IPS-18c (cell line): Measurements from ENCODE around the gene SSNA1.
"Not testable (repeated sequence)": the region's sequence is repeated elsewhere in the genome, so short reads cannot be mapped to it uniquely, and the experiment has no call there.

Experiments
- H3K4me3 ChIP-seq: 2 replicates; pipeline ENCODE4 v1.7.0; 2013; ENCODE audit warnings: low read depth, mild to moderate bottlenecking, low read length, moderate library complexity; ENCODE audit not compliant: insufficient read depth
- H3K9me3 ChIP-seq: one replicate; pipeline ENCODE4 v1.6.1; 2013; ENCODE audit warnings: mild to moderate bottlenecking, low read length, moderate library complexity; ENCODE audit not compliant: control insufficient read depth, insufficient read depth

SSNA1 gene

GRCh38 chr9:137230705-137231371 lies 42.4 kb downstream of the SSNA1 start, which contains the start of gene SLC34A3:
Gene SLC34A3 (plus strand): TSS chr9:137230901. CDS start chr9:137231703, 802 bp downstream.
- no peaks in the 10 kb centered on the region for H3K9me3 ChIP-seq
- no peak within 1 kb of the TSS for H3K4me3 ChIP-seq

DNA sequence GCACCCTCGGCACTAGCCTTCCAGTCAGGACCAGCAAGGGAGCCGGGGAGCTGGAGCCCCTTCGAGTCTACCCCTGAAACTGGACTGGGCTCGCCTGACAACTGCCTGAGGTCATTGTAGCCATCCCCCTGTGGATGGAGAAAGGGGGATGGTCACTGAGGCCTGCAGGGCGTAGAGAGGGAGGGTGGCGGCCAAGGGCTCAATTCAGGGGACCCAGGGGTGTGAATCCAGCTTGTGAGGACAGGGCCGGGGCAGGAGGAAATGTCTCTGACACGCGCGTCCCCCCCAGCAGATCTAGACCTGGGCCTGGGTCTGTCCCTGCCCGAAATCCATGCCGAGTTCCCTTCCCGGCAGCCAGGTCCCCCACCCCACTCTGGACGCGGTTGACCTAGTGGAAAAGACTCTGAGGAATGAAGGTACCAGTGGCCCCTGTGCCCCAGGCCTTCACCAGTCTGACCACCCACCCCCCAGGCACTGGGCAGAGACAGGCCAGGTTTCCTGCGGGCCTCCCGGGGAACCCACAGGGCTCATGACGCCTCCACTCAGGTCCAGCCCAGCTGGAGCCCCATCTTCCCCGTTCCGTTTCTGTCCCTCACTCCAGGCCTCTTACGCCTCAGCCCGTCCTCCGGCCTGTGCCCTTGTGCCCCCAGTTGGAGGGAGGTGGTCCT lies 43.0 kb downstream of the SSNA1 start:
- no peaks in the 10 kb centered on the region for H3K9me3 ChIP-seq

DNA sequence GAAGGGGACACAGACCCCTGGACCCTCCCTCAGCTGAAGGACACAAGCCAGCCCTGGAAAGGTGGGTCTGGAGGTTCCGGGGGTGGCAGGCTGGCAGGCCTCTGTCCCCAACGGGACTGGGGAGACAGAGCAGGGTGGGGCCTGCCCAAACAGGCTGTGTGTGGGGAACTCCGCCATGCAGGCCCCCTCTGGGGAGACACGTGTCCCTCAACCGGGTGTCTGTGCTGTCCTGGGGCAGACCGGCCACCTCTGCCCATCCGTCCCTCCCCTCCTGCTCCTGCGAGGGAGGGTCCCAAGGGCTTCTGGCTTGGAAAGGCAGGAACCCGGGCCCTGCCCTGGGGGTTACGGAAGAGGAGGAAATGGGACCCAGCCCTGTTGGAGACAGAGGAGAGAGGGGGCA lies 43.6 kb downstream of the SSNA1 start:
- Histone ChIP-seq H3K9me3 (no peaks in the 10 kb centered on the region), H3K4me3 (no peak overlapping the region)

More for the DNA sequence above, 43.0 kb downstream of the SSNA1 start:
- no peak overlapping the region for H3K4me3 ChIP-seq

- no peak overlapping the region for H3K4me3 ChIP-seq
- no peaks in the 10 kb centered on the region for H3K9me3 ChIP-seq
These were observed 44.0 kb downstream of the SSNA1 start for GRCh38 chr9:137232510-137232909.

GRCh38 chr9:137233143-137233980 lies 44.9 kb downstream of the SSNA1 start:
- Histone ChIP-seq H3K4me3 (no peak overlapping the region), H3K9me3 (no peaks in the 10 kb centered on the region)

GRCh38 chr9:137234055-137234697 lies 45.7 kb downstream of the SSNA1 start:
- H3K9me3 ChIP-seq = no peaks in the 10 kb centered on the region
- no peak overlapping the region; the same call in 1 of the 2 replicates for H3K4me3 ChIP-seq

DNA sequence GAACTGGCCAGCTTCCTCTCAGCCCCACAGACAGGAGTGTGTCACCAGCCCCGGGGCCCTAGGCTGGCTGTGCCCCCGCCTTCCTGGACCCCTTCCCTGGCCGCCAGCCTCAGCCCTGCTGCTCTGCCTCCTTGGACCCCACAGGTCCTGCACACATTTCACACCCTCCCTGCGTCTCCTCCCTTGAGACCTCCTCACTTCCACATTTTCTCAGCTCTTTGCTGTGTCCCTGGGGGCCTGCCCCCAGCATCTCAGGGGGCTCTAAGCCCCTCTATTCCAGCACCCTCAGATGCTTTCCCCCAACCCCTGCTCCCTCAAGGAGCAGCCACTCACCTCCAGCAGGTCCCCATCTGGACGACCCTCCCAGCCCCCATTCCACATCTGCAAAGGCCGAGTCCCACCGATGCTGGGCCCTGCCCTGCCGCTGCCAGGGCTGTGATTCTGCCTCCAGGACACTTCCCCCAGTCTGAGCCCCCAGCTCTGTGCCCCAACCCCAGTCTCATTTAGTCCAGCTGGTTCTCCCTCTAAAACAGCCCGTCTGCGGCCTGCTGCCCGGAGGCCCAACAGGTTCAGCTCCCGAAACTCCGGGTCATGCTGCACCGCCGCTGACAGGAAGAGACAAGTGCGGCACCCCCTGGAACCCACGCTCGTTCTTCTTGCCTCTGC lies 46.4 kb downstream of the SSNA1 start:
- no peak overlapping the region; the same call in 1 of the 2 replicates for H3K4me3 ChIP-seq
- no peaks in the 10 kb centered on the region for H3K9me3 ChIP-seq

DNA sequence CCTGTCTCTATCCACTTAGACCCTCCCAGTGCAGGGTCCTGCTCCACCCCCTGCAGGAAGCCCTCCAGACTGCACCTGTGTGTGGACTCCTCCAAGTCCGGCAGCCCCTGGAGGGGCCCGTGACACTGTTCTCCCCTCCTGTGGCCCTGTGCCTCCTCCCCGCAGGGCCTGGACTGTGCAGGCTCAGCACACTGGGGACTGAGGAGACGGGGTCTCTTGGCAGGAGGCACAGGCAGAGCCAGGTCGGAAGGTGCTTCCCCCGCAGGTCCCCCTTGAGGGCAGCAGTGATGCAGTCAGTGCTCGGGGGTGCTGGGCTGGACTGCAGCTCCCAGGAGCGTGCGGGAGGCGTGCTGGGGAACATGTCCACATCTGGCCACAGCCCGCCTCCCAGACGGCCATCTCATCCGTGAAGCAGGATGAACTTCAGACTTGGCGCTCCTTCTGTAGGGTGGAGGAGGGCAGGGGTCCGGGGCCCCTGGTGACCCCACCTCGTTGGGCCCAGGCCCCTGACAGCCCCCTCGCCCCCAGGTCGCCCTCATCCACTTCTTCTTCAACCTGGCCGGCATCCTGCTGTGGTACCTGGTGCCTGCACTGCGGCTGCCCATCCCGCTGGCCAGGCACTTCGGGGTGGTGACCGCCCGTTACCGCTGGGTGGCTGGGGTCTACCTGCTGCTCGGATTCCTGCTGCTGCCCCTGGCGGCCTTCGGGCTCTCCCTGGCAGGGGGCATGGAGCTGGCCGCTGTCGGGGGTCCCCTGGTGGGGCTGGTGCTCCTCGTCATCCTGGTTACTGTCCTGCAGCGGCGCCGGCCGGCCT lies 47.2 kb downstream of the SSNA1 start:
- Histone ChIP-seq H3K4me3 (no peak overlapping the region), H3K9me3 (no peaks in the 10 kb centered on the region)

GRCh38 chr9:137236238-137236935 lies 47.9 kb downstream of the SSNA1 start:
- H3K4me3 ChIP-seq = no peak overlapping the region
- no peaks in the 10 kb centered on the region for H3K9me3 ChIP-seq

DNA sequence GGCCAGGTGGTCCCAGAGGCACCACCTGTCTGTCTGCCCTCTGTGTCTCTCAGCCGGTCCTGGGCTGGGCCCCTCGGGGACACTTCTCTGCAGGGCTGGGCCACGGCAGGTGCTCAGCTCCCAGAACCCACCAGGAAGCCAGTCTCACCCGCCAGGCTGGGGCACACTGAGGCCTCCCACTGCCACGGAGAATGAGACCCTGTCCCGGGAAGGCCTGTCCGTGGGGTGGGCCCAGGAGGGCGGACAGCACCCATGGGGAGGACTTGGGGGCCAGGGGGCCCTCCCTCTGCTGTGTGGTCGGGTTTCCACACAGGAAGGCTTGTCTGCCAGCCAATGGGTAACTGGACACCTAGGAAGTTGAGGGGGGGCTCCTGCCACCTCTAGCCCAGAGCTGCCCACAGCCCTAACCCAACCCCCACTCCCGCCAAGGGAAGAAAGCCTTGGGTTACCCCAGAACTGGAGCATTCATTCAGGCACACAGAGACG lies 48.5 kb downstream of the SSNA1 start:
- H3K9me3 ChIP-seq = no peaks in the 10 kb centered on the region
- H3K4me3 ChIP-seq = no peak overlapping the region

DNA sequence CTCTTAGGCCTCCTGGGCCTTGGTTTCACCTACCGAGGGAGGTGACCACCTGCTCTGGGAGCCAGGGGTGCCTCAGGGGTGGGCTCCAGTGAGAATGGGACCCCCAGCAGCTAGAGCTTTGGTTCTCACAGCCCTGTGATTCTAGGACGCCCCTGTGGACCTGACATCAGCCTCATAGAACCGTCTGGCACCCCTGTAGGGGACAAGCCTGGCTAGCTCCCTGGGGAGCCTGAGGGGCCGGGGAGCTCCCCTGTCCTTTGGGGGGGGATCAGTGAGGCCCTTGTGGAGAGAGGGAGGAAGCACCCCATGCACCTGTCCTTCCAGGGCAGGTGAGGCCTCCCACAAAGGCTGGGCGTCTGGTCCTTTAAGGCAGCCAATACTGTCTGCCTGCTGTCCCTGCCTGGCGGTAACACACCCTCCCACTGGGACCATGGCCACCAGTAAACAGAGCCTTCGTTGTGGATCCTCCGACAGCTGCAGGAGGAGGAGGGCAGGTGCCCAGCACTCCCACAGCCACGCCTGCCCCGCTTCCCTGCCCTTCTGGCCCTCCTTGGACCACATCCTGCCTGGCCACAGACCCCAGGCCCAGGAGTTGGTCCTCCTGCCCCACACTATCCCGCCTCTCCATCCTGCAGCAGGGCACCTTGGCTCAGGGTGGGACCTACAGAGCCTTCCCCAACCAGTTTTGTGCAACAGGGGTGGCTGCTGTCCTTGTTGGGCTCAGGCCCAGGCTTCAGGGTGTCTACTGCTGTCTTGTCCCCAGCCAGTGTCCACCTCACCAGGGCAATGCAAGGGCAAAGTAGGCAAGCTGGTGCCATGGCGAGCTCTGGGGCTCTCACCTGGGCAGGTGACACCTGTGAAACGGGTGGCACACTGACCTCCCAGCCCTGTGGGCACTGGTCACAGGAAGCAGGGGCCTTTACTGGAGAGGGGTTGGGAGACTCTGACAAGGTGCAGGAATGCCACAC lies 49.6 kb downstream of the SSNA1 start:
- no peak overlapping the region for H3K4me3 ChIP-seq

DNA sequence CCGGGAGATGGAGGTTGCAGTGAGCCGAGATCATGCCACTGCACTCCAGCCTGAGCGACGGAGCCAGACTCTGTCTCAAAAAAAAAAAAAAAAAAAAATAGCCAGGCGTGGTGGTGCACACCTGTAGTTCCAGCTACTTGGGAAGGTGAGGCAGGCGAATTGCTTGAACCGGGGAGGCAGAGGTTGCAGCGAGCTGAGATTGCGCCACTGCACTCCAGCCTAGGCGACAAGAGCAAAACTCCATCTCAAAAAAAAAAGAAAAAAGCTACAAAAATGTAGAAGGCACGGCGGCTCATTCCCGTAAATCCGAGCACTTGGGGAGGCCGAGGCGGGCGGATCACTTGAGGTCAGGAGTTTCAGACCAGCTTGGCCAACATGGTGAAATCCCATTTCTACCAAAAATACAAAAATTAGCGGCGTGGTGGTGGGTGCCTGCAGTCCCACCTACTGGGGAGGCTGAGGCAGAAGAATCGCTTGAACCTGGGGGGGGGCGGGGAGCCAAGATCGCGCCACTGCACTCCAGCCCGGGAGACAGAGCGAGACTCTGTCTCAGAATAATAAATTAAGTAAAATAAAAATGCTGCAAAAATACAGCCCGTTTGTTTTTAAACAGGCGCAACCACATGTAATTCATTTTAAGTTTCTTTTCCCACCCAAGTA lies 51.2 kb downstream of the SSNA1 start:
- H3K4me3 ChIP-seq = peak overlapping the region; percentile 93
- H3K9me3 ChIP-seq = not testable (repeated sequence)

More for the DNA sequence above, 49.6 kb downstream of the SSNA1 start:
- H3K9me3 ChIP-seq = no peaks in the 10 kb centered on the region
